HEK293 (cell line): ENCODE measurements around the gene SMTNL1.

Experiments used
- EGR2 ChIP-seq: fragments of 450-650 bp; formaldehyde crosslinking; IDR thresholded peaks from 2 replicates; pipeline ENCODE4 v1.5.1; 2016; ENCODE audit warnings: low read depth, missing biosample characterization, missing genetic modification characterization
- KLF8 ChIP-seq: fragments of 450-650 bp; formaldehyde crosslinking; IDR thresholded peaks from 2 replicates; pipeline ENCODE4 v1.5.1; 2016; ENCODE audit warnings: missing biosample characterization, missing genetic modification characterization
- ZBTB7A ChIP-seq: fragments of 450-650 bp; formaldehyde crosslinking; IDR thresholded peaks from 2 replicates; pipeline ENCODE4 v1.5.1; 2016; ENCODE audit warnings: low read depth, missing biosample characterization, missing genetic modification characterization
- ZNF121 ChIP-seq: fragments of 450-650 bp; formaldehyde crosslinking; IDR thresholded peaks from 2 replicates; pipeline ENCODE4 v1.5.1; 2016; ENCODE audit warnings: missing biosample characterization, missing genetic modification characterization
- ZNF155 ChIP-seq: fragments of 450-650 bp; formaldehyde crosslinking; IDR thresholded peaks from 2 replicates; pipeline ENCODE4 v1.5.1; 2016; ENCODE audit warnings: missing biosample characterization, missing genetic modification characterization
- ZNF19 ChIP-seq: fragments of 450-650 bp; formaldehyde crosslinking; IDR thresholded peaks from 2 replicates; pipeline ENCODE4; 2016; ENCODE audit warnings: missing biosample characterization, missing genetic modification characterization, low read depth
- ZNF221 ChIP-seq: fragments of 450-650 bp; formaldehyde crosslinking; IDR thresholded peaks from 2 replicates; pipeline ENCODE4 v1.5.1; 2017; ENCODE audit warnings: missing biosample characterization, missing genetic modification characterization, borderline replicate concordance
- ZNF24 ChIP-seq: fragments of 450-650 bp; formaldehyde crosslinking; IDR thresholded peaks from 2 replicates; pipeline ENCODE4 v1.5.1; 2016; ENCODE audit warnings: missing biosample characterization, missing genetic modification characterization
- ZNF324 ChIP-seq: fragments of 450-650 bp; formaldehyde crosslinking; IDR thresholded peaks from 2 replicates; pipeline ENCODE4 v1.5.1; 2016; ENCODE audit warnings: missing biosample characterization, missing genetic modification characterization
- ZNF350 ChIP-seq: fragments of 450-650 bp; formaldehyde crosslinking; IDR thresholded peaks from 2 replicates; pipeline ENCODE4 v1.5.0; 2017; ENCODE audit warnings: missing biosample characterization, mild to moderate bottlenecking, missing genetic modification characterization
- ZNF354C ChIP-seq: fragments of 450-650 bp; formaldehyde crosslinking; IDR thresholded peaks from 2 replicates; pipeline ENCODE4 v1.5.1; 2016; ENCODE audit warnings: missing biosample characterization, missing genetic modification characterization, low read depth, borderline replicate concordance
- ZNF366 ChIP-seq: fragments of 450-650 bp; formaldehyde crosslinking; conservative IDR thresholded peaks from 2 replicates; pipeline ENCODE4 v1.5.1; 2016; ENCODE audit warnings: missing biosample characterization, missing genetic modification characterization
- ZNF37A ChIP-seq: fragments of 450-650 bp; IDR thresholded peaks from 2 replicates; pipeline ENCODE4 v1.5.1; 2018; ENCODE audit warnings: missing biosample characterization, missing genetic modification characterization
- ZNF561 ChIP-seq: fragments of 450-650 bp; IDR thresholded peaks from 2 replicates; pipeline ENCODE4 v1.5.1; 2018; ENCODE audit warnings: missing biosample characterization, missing genetic modification characterization, borderline replicate concordance
- ZNF600 ChIP-seq: fragments of 450-650 bp; formaldehyde crosslinking; IDR thresholded peaks from 2 replicates; pipeline ENCODE4 v1.5.1; 2016; ENCODE audit warnings: missing biosample characterization, missing genetic modification characterization
- ZNF621 ChIP-seq: fragments of 450-650 bp; formaldehyde crosslinking; IDR thresholded peaks from 2 replicates; pipeline ENCODE4 v1.5.1; 2017; ENCODE audit warnings: missing biosample characterization, missing genetic modification characterization
- ZNF624 ChIP-seq: fragments of 450-650 bp; formaldehyde crosslinking; IDR thresholded peaks from 2 replicates; pipeline ENCODE4 v1.5.1; 2017; ENCODE audit warnings: missing biosample characterization, missing genetic modification characterization
- ZNF677 ChIP-seq: fragments of 450-650 bp; IDR thresholded peaks from 2 replicates; pipeline ENCODE4 v1.5.0; 2018; ENCODE audit warnings: missing biosample characterization, mild to moderate bottlenecking, missing genetic modification characterization, moderate library complexity
- ZNF747 ChIP-seq: fragments of 450-650 bp; formaldehyde crosslinking; IDR thresholded peaks from 2 replicates; pipeline ENCODE4 v1.5.1; 2016; ENCODE audit warnings: missing biosample characterization, missing genetic modification characterization
- TF ChIP-seq, protein P1 (sequence below): fragments of 450-650 bp; formaldehyde crosslinking; conservative IDR thresholded peaks from 2 replicates; pipeline ENCODE4 v1.5.1; 2016; ENCODE audit warnings: low read depth, missing biosample characterization, missing genetic modification characterization
- TF ChIP-seq, protein P2 (sequence below): fragments of 450-650 bp; formaldehyde crosslinking; IDR thresholded peaks from 2 replicates; pipeline ENCODE4 v1.5.1; 2016; ENCODE audit warnings: missing biosample characterization, missing genetic modification characterization
- TF ChIP-seq, protein P3 (sequence below): fragments of 450-650 bp; formaldehyde crosslinking; IDR thresholded peaks from 2 replicates; pipeline ENCODE4 v1.5.1; 2017; ENCODE audit warnings: missing biosample characterization, missing genetic modification characterization
- TF ChIP-seq, protein P4 (sequence below): fragments of 450-650 bp; formaldehyde crosslinking; IDR thresholded peaks from 2 replicates; pipeline ENCODE4 v1.5.1; 2016; ENCODE audit warnings: missing biosample characterization, missing genetic modification characterization
- TF ChIP-seq, protein P5 (sequence below): sonication (generic); formaldehyde crosslinking; IDR thresholded peaks from 2 replicates; pipeline ENCODE4 v1.8.1; 2022; ENCODE audit warnings: mild to moderate bottlenecking, moderate library complexity, missing genetic modification reagents
- TF ChIP-seq, protein P6 (sequence below): fragments of 450-650 bp; formaldehyde crosslinking; IDR thresholded peaks from 2 replicates; pipeline ENCODE4 v1.5.1; 2016; ENCODE audit warnings: missing biosample characterization, missing genetic modification characterization

The SMTNL1 gene

DNA sequence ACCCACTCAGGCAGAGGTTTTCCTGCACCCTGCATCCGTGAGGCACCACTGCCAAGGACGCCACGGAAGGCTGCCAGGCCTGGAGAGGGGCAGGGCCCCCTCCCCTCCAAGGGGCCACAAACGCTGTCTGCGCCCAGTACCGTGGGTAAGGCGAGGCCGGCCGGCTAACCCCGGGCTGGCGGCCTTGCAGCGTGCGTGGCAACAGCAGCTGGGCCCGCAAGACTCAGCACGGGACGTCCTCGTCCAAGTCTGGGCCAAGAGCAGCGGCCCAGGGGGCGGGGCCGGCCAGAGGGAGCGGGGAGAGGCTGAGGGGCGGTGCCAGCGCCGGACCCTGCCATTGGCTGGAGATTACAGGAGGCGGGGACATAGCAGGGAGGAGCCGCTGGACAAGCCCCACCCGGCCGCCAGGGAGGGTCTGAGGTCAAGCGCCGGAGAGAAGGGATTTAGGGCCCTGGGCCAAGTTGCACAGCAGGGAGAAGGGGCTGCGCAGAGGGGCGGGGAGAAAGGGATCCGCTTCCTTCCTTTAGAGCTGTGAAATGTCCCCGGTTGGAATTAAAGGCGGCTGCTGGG is 37.9 kb upstream of the SMTNL1 start (continued):
- TF ChIP-seq, protein P1, sequence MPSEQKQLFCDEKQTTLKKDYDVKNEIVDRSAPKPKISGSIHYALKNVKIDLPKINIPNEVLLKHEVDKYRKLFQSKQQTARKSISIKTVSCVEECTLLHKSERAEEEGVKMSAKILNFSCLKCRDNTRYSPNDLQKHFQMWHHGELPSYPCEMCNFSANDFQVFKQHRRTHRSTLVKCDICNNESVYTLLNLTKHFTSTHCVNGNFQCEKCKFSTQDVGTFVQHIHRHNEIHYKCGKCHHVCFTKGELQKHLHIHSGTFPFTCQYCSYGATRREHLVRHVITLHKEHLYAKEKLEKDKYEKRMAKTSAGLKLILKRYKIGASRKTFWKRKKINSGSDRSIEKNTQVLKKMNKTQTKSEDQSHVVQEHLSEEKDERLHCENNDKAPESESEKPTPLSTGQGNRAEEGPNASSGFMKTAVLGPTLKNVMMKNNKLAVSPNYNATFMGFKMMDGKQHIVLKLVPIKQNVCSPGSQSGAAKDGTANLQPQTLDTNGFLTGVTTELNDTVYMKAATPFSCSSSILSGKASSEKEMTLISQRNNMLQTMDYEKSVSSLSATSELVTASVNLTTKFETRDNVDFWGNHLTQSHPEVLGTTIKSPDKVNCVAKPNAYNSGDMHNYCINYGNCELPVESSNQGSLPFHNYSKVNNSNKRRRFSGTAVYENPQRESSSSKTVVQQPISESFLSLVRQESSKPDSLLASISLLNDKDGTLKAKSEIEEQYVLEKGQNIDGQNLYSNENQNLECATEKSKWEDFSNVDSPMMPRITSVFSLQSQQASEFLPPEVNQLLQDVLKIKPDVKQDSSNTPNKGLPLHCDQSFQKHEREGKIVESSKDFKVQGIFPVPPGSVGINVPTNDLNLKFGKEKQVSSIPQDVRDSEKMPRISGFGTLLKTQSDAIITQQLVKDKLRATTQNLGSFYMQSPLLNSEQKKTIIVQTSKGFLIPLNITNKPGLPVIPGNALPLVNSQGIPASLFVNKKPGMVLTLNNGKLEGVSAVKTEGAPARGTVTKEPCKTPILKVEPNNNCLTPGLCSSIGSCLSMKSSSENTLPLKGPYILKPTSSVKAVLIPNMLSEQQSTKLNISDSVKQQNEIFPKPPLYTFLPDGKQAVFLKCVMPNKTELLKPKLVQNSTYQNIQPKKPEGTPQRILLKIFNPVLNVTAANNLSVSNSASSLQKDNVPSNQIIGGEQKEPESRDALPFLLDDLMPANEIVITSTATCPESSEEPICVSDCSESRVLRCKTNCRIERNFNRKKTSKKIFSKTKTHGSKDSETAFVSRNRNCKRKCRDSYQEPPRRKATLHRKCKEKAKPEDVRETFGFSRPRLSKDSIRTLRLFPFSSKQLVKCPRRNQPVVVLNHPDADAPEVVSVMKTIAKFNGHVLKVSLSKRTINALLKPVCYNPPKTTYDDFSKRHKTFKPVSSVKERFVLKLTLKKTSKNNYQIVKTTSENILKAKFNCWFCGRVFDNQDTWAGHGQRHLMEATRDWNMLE: no peak
- TF ChIP-seq ZNF121 (tag by site-specific recombination) (no peak), ZNF561 (no peak), ZNF19 (tag by site-specific recombination) (no peak), ZNF24 (no peak), ZNF37A (tag by site-specific recombination) (no peak), EGR2 (tag by site-specific recombination) (no peak), ZNF747 (no peak), ZNF366 (tag by site-specific recombination) (peak; percentile 80), KLF8 (tag by site-specific recombination) (peak; percentile 24; the same call in 1 of the 2 replicates), ZNF624 (tag by site-specific recombination) (no peak), ZNF324 (tag by site-specific recombination) (no peak), ZNF350 (tag by site-specific recombination) (no peak), ZNF621 (tag by site-specific recombination) (no peak), ZNF221 (no peak), ZNF354C (no peak), ZNF600 (no peak), ZBTB7A (tag by site-specific recombination) (no peak), ZNF155 (tag by site-specific recombination) (no peak), ZNF677 (tag by site-specific recombination) (no peak)
- TF ChIP-seq, protein P2, sequence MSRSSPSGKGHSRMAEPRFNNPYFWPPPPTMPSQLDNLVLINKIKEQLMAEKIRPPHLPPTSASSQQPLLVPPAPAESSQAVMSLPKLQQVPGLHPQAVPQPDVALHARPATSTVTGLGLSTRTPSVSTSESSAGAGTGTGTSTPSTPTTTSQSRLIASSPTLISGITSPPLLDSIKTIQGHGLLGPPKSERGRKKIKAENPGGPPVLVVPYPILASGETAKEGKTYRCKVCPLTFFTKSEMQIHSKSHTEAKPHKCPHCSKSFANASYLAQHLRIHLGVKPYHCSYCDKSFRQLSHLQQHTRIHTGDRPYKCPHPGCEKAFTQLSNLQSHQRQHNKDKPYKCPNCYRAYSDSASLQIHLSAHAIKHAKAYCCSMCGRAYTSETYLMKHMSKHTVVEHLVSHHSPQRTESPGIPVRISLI (tag by site-specific recombination): no peak
- TF ChIP-seq, protein P3, sequence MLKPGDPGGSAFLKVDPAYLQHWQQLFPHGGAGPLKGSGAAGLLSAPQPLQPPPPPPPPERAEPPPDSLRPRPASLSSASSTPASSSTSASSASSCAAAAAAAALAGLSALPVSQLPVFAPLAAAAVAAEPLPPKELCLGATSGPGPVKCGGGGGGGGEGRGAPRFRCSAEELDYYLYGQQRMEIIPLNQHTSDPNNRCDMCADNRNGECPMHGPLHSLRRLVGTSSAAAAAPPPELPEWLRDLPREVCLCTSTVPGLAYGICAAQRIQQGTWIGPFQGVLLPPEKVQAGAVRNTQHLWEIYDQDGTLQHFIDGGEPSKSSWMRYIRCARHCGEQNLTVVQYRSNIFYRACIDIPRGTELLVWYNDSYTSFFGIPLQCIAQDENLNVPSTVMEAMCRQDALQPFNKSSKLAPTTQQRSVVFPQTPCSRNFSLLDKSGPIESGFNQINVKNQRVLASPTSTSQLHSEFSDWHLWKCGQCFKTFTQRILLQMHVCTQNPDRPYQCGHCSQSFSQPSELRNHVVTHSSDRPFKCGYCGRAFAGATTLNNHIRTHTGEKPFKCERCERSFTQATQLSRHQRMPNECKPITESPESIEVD (tag by site-specific recombination): no peak
- TF ChIP-seq, protein P4, sequence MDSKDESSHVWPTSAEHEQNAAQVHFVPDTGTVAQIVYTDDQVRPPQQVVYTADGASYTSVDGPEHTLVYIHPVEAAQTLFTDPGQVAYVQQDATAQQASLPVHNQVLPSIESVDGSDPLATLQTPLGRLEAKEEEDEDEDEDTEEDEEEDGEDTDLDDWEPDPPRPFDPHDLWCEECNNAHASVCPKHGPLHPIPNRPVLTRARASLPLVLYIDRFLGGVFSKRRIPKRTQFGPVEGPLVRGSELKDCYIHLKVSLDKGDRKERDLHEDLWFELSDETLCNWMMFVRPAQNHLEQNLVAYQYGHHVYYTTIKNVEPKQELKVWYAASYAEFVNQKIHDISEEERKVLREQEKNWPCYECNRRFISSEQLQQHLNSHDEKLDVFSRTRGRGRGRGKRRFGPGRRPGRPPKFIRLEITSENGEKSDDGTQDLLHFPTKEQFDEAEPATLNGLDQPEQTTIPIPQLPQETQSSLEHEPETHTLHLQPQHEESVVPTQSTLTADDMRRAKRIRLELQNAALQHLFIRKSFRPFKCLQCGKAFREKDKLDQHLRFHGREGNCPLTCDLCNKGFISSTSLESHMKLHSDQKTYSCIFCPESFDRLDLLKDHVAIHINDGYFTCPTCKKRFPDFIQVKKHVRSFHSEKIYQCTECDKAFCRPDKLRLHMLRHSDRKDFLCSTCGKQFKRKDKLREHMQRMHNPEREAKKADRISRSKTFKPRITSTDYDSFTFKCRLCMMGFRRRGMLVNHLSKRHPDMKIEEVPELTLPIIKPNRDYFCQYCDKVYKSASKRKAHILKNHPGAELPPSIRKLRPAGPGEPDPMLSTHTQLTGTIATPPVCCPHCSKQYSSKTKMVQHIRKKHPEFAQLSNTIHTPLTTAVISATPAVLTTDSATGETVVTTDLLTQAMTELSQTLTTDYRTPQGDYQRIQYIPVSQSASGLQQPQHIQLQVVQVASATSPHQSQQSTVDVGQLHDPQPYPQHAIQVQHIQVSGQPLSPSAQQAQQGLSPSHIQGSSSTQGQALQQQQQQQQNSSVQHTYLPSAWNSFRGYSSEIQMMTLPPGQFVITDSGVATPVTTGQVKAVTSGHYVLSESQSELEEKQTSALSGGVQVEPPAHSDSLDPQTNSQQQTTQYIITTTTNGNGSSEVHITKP (tag by site-specific recombination): no peak
- TF ChIP-seq, protein P5, sequence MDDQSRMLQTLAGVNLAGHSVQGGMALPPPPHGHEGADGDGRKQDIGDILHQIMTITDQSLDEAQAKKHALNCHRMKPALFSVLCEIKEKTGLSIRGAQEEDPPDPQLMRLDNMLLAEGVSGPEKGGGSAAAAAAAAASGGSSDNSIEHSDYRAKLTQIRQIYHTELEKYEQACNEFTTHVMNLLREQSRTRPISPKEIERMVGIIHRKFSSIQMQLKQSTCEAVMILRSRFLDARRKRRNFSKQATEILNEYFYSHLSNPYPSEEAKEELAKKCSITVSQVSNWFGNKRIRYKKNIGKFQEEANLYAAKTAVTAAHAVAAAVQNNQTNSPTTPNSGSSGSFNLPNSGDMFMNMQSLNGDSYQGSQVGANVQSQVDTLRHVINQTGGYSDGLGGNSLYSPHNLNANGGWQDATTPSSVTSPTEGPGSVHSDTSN (CRISPR knock-in tag): no peak
- TF ChIP-seq, protein P6, sequence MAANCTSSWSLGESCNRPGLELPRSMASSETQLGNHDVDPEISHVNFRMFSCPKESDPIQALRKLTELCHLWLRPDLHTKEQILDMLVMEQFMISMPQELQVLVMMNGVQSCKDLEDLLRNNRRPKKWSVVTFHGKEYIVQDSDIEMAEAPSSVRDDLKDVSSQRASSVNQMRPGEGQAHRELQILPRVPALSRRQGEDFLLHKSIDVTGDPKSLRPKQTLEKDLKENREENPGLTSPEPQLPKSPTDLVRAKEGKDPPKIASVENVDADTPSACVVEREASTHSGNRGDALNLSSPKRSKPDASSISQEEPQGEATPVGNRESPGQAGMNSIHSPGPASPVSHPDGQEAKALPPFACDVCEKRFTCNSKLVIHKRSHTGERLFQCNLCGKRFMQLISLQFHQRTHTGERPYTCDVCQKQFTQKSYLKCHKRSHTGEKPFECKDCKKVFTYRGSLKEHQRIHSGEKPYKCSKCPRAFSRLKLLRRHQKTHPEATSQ (tag by site-specific recombination): no peak
